ENCODE data around the gene PCDHGB1.
"Not testable (repeated sequence)": the region's sequence is repeated elsewhere in the genome, so short reads cannot be mapped to it uniquely, and the experiment has no call there.

Gene PCDHGB1

DNA sequence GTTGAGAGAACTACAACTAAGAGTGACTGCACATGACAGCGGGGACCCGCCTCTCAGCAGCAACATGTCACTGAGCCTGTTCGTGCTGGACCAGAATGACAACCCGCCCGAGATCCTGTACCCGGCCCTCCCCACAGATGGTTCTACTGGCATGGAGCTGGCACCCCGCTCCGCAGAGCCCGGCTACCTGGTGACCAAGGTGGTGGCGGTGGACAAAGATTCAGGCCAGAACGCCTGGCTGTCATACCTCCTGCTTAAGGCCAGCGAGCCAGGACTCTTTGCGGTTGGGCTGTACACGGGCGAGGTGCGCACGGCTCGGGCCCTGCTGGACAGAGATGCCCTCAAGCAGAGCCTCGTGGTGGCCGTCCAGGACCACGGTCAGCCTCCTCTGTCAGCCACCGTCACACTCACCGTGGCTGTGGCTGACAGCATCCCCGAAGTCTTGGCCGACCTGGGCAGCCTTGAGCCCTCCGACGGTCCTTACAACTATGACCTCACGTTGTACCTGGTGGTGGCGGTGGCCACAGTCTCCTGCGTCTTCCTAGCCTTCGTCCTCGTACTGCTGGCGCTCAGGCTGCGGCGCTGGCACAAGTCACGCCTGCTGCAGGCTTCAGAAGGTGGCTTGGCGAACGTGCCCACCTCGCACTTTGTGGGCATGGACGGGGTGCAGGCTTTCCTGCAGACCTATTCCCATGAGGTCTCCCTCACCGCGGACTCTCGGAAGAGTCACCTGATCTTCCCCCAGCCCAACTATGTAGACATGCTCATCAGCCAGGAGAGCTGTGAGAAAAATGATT is 34.8 kb downstream of the PCDHGB1 start:
- no peak for DNase-seq

DNA sequence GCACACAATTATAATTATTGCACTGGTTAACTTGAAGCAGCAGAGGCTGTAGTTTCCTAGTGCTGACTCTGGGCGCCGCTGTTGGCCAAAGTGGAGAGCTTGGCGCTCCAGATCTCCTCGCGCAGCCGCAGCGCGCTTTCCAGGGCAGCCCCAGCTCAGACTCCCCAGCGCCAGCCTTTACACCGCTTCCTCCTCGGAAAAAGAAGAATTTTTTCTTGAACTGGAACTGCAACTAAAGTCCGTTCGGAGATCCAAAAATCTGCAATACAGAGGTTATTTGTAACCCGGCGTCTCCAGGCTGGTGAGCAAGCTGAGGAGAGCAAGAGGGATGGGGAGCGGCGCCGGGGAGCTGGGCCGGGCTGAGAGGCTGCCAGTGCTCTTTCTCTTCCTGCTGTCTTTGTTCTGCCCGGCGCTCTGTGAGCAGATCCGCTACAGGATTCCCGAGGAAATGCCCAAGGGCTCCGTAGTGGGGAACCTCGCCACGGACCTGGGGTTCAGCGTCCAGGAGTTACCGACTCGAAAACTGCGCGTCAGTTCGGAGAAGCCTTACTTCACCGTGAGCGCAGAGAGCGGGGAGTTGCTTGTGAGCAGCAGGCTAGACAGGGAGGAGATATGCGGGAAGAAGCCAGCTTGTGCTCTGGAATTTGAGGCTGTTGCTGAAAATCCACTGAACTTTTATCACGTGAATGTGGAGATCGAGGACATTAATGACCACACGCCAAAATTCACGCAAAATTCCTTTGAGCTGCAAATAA is 37.8 kb downstream of the PCDHGB1 start, which contains the start of gene PCDHGB4:
TSS of gene PCDHGB4 (plus strand) at position 142 of the 755 bp plus-strand sequence. CDS start at position 329, 187 bp downstream.
- not testable (repeated sequence) for DNase-seq

DNA sequence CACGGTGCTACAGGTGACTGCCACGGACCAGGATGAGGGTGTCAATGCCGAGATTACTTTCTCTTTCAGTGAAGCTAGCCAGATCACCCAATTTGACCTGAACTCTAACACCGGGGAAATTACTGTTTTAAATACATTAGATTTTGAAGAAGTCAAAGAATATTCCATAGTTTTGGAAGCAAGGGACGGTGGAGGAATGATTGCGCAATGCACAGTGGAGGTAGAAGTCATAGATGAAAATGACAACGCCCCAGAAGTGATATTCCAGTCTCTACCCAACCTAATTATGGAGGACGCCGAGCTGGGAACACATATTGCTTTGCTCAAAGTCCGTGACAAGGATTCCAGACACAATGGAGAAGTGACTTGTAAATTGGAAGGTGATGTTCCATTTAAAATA is 38.8 kb downstream of the PCDHGB1 start:
- no peak for DNase-seq

DNA sequence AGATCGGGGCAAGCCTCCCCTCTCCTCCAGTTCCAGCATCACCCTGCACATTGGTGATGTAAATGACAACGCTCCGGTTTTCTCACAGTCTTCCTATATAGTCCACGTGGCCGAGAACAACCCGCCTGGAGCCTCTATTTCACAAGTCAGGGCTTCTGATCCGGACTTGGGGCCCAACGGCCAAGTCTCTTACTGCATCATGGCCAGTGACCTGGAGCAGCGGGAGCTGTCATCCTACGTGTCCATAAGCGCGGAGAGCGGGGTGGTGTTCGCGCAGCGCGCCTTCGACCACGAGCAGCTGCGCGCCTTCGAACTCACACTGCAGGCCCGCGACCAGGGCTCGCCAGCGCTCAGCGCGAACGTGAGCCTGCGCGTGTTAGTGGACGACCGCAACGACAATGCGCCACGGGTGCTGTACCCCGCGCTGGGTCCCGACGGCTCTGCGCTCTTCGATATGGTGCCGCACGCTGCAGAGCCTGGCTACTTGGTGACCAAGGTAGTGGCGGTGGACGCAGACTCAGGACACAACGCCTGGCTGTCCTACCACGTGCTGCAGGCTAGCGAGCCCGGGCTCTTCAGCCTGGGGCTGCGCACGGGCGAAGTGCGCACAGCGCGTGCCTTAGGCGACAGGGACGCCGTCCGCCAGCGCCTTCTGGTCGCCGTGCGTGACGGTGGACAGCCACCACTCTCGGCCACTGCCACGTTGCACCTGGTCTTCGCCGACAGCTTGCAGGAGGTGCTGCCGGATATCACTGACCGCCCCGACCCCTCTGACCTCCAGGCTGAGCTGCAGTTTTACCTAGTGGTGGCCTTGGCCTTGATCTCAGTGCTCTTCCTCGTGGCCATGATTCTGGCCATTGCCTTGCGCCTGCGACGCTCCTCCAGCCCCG is 39.5 kb downstream of the PCDHGB1 start:
- no peak for DNase-seq

DNA sequence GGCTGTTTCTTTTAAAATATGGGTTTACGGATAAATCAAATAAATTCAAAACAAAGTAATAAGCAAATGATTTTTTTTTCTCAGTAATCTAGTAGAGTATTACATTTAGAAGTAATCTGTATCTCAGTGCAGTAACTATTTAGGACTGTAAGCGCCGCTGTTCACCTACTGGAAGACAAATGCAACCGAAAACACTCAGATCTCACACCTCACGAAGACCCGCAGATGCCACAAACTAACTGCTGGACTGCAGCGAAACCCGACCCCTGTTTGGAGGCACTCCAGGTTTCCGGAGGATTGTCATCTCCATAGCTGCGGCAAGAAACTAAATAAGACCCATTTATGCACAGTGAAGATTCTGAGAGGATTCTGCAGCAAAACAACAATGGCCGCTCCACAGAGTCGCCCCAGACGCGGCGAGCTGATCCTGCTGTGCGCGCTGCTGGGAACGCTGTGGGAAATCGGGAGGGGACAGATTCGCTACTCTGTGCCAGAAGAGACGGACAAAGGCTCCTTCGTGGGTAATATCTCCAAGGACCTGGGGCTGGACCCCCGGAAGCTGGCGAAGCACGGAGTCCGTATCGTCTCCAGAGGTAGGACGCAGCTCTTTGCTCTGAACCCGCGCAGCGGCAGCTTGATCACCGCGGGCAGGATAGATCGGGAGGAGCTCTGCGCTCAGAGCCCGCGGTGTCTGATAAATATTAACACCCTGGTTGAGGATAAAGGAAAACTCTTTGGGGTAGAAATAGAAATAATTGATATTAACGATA is 42.7 kb downstream of the PCDHGB1 start, which contains the start of gene PCDHGA8:
TSS of gene PCDHGA8 (plus strand) at position 205 of the 770 bp plus-strand sequence. CDS start at position 386, 181 bp downstream.
- DNase-seq: no peak

DNA sequence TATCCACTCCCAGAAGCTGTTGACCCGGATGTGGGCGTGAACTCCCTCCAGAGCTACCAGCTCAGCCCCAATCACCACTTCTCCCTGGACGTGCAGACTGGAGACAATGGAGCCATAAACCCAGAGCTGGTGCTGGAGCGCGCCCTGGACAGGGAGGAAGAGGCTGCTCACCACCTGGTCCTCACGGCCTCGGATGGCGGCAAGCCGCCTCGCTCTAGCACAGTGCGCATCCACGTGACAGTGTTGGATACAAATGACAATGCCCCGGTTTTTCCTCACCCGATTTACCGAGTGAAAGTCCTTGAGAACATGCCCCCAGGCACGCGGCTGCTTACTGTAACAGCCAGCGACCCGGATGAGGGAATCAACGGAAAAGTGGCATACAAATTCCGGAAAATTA is 43.4 kb downstream of the PCDHGB1 start:
- DNase-seq: no peak

DNA sequence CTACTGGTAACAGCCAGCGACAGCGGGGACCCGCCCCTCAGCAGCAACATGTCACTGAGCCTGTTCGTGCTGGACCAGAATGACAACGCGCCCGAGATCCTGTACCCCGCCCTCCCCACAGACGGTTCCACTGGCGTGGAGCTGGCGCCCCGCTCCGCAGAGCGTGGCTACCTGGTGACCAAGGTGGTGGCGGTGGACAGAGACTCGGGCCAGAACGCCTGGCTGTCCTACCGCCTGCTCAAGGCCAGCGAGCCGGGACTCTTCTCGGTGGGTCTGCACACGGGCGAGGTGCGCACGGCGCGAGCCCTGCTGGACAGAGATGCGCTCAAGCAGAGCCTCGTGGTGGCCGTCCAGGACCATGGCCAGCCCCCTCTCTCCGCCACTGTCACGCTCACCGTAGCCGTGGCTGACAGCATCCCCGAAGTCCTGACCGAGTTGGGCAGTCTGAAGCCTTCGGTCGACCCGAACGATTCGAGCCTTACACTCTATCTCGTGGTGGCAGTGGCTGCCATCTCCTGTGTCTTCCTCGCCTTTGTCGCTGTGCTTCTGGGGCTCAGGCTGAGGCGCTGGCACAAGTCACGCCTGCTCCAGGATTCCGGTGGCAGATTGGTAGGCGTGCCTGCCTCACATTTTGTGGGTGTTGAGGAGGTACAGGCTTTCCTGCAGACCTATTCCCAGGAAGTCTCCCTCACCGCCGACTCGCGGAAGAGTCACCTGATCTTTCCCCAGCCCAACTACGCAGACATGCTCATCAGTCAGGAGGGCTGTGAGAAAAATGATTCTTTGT is 44.7 kb downstream of the PCDHGB1 start:
- not testable (repeated sequence) for DNase-seq

DNA sequence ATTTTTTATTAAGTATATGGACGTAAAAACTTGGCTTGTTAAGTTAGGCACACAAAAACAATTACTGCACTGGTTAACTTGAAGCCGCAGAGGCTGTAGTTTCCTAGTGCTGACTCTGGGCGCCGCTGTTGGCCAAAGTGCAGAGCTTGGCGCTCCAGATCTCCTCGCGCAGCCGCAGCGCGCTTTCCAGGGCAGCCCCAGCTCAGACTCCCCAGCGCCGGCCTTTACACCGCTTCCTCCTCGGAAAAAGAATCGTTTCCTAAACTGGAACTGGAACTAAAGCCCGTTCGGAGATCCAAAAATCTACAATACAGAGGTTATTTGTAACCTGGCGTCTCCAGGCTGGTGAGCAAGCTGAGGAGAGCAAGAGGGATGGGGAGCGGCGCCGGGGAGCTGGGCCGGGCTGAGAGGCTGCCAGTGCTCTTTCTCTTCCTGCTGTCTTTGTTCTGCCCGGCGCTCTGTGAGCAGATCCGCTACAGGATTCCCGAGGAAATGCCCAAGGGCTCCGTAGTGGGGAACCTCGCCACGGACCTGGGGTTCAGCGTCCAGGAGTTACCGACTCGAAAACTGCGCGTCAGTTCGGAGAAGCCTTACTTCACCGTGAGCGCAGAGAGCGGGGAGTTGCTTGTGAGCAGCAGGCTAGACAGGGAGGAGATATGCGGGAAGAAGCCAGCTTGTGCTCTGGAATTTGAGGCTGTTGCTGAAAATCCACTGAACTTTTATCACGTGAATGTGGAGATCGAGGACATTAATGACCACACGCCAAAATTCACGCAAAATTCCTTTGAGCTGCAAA is 48.1 kb downstream of the PCDHGB1 start, which contains the start of gene PCDHGB5:
TSS of gene PCDHGB5 (plus strand) at position 192 of the 796 bp plus-strand sequence. CDS start at position 373, 181 bp downstream.
- not testable (repeated sequence) for DNase-seq

DNA sequence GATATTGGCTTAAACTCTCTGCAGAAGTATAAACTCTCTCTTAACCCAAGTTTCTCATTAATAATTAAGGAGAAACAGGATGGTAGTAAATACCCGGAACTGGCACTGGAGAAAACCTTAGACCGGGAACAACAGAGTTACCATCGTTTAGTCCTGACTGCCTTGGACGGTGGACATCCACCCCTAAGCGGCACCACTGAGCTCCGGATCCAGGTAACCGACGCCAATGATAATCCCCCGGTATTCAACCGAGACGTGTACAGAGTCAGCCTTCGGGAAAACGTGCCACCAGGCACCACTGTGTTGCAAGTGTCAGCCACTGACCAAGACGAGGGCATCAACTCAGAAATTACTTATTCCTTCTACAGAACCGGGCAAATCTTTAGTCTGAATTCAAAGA is 48.7 kb downstream of the PCDHGB1 start:
- no peak for DNase-seq

DNA sequence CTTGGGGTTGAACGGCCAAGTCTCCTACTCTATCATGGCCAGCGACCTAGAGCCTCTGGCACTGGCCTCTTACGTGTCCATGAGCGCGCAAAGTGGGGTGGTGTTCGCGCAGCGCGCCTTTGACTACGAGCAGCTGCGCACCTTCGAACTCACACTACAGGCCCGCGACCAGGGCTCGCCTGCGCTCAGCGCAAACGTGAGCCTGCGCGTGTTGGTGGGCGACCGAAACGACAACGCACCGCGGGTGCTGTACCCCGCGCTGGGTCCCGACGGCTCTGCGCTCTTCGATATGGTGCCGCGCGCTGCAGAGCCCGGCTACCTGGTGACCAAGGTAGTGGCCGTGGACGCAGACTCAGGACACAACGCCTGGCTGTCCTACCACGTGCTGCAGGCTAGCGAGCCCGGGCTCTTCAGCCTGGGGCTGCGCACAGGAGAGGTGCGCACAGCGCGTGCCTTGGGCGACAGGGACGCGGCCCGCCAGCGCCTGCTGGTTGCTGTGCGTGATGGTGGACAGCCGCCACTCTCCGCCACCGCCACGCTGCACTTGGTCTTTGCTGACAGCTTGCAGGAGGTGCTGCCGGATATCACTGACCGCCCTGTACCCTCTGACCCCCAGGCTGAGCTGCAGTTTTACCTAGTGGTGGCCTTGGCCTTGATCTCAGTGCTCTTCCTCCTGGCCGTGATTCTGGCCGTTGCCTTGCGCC is 49.8 kb downstream of the PCDHGB1 start:
- no peak for DNase-seq
